Activated CD4-positive, alpha-beta T cell treated with anti-CD3 and anti-CD28 coated beads, Interleukin-2, amount 50 U/mL, for 4 hours (primary cell): Measurements from ENCODE around the gene SPAG17.

ENCODE experiments used
- DNase-seq, 2 experiments: peaks; one replicate each; pipeline ENCODE4 v3.0.0-alpha.2; 2020

Gene SPAG17

DNA sequence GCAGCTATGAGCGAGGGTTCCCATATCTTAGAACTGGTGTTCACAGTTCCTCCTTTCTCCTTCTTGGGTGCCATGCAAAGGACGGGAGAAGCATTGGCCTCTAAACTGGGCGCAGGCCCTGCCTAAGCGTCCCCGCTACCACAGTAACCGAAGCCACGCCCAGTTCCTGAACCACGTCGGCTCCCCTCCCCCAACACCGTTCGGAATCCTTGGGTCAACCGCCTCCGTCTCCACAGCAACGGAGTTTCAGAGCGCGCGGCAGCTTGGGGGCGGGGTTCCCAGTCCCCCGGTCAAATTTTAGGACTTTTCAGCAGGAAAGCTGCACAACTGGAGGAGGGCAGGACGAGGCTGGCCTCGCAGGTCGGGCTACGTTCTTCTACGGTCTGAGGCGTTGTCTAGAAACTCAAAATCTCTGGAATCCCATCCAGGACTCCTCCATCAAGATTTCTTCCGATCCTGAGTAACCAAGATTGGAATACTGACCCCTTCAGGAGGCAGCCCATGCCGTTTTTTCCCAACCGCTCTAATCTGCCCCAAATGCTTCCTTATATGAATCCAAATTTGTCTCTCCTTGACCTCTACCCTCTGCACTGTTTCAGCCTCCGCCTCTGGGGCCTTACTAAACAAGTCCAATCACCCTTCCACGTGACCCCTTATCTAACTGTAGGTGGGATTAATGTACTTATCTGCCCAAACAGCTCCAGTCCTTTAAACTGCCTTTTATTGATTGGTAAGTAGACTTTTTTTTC, at the start of gene SPAG17:
Gene SPAG17 (minus strand): TSS at position 145 of the 749 bp plus-strand sequence. CDS start 71 bp downstream, at position 74.
- DNase-seq = no peak

- no peak for DNase-seq
Observed at GRCh38 chr1:118225471-118225870, 40.4 kb upstream of the SPAG17 start.

- DNase-seq = no peak
Observed at GRCh38 chr1:118223426-118223825, 38.4 kb upstream of the SPAG17 start.

GRCh38 chr1:118219438-118219837, 34.4 kb upstream of the SPAG17 start:
- no peak for DNase-seq

- no peak for DNase-seq
Observed at GRCh38 chr1:118217141-118217838, 32.3 kb upstream of the SPAG17 start.

- no peak for DNase-seq
Observed at GRCh38 chr1:118214866-118215265, 29.8 kb upstream of the SPAG17 start.

GRCh38 chr1:118210723-118211110, 25.7 kb upstream of the SPAG17 start:
- no peak for DNase-seq

DNA sequence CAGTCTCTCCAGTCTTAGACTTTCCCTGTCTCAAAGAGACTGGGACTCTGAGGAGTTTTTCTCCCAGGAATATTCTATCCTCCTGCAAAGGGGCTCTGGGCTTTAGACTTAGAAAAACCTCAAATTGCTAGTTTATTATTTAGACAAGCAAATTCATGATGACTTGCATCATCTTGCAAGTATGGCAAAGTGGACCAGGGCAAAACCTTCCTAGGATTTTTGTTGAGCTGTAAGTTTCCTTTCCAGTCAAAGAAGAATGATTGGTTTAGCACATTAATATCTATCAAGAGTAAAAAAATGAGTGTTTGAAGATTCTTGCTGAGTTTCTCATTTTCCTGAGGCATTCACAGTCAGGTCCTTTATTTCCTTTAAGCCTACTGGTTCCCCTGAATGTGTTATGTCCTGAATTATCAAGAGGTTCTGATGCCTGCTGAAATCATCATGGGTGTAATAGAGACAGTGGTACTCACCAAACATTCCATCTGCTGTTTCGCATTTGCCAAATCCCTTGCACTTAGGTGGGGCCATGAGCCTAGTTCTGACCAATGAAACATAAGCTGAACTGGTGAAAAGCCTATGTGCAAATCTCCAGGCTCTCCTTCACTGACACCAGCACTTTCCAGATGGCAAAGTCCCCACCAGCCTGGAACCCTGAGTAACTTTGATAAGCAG, 25.2 kb upstream of the SPAG17 start:
- DNase-seq = no peak

- DNase-seq = no peak
Observed at GRCh38 chr1:118209648-118210047, 24.6 kb upstream of the SPAG17 start.

- no peak for DNase-seq
Observed at GRCh38 chr1:118206966-118207365, 21.9 kb upstream of the SPAG17 start.

DNA sequence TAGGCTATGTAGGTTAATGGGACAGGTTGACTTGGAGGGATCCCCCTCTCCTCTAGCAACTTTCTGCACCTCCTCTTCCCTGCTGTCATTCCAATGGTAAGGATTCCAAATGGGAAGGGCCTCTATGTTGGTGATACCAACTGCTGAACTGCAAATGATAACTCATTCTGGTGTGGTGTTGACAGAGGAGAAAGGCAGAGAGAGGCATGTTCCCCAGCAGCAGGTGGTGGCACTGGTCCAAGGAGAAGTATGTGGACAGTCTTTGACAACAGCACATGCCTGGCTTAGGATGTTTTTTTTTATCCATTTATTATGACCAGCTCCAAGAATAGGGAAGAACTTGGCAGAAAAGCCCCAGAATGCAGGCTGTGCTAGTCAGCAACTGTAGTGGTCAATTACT, 19.6 kb upstream of the SPAG17 start:
- no peak for DNase-seq

DNA sequence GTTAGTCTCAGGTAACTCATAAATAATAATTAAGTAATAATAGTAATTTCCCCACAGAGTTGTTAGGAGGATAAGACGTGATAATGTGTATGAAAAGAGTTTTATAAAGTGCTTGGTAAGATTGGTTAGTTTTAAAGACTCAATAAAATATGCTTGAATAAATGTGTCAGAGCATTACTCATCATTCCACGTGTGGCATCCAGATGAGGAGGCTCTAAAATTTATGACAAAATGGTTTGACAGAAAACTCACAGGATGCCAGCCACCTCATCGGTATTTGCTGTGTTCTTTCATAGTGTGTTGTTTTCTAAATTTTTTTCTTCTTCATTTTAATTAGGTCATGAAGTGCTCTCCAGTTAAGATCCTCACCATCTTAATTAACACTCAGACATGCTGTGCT, 19.1 kb upstream of the SPAG17 start:
- DNase-seq = no peak

DNA sequence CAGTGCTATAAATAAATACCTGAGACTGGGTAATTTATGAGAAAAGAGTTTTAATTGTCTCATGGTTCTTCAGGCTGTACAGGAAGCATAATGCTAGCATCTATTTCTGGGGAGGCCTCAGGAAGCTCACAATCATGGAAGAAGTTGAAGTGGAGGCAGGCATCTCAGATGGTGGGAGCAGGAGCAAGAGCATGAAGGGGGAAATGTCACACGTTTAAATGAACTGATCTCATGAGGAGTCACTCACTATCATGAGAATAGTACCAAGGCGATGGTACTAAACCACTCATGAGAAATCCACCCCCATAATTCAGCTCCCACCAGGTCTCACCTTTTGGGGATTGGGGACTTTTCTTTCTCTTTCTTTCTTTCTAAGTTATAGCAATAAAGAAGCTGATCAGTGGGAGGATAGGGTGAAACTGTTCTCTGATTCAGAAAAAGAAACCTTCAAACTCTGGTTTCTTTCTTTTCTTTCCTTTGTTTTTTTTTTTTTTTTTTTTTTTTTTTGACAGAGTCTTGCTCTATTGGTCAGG, 17.1 kb upstream of the SPAG17 start:
- no peak for DNase-seq

GRCh38 chr1:118201524-118201923, 16.5 kb upstream of the SPAG17 start:
- no peak for DNase-seq

DNA sequence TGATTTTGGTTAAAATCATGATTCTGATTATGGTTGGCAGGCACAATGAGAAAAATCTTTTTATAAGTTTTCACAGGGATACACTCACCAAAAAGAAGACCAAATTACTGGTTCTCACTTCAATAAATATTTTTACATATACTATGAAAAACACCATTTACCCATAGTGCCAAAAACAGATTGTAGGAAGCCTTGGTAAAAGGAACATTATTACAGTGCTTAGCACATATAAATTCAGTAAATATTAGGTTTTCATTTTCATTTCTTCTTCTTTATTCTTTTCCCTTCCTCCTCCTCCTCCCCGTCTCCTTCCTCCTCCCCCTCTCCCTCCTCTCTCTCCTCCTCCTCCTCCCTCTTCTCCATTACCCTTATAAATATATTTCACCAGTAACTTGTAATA, 15.8 kb upstream of the SPAG17 start:
- DNase-seq = no peak

- DNase-seq = no peak
Observed at GRCh38 chr1:118190561-118190960, 5.5 kb upstream of the SPAG17 start.

DNA sequence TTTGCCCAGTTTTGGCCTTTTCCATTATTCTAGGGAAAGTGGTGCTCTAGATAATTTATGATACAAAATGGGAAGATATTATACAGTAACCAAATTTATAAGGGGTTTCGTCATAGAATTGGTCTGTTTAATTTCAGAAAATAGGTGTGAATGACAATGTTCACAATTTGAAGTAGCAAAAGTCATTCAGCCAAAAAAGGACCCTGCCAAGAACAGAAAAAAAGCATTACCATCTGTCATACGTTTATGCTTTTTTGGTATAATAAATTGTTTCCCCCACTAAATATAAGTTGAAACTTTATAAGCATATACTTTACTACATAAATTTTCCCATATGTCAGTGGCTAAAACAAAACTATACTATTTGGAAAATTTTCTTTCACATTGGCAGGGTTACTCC, 4.5 kb upstream of the SPAG17 start:
- DNase-seq = no peak

DNA sequence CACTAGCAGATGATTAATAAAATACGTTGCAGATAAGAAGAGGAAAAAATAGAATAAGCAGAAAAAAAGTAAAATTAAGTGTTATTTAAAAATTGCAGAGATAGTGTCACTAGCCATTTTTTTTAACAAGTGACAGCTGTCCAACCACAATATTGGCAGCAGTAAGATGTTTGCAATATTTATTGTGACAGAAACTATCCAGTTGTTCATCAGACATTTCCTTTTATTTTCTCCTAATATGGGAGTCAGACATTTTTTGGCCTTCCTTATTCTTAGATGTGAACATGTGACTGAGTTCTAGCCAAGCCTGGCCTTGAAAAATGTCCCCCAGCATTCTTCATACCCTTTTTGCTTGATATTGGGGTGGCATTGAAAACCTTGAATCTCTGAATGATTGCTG, 3.4 kb upstream of the SPAG17 start:
- DNase-seq = no peak

GRCh38 chr1:118186026-118186425, 998 bp upstream of the SPAG17 start:
- DNase-seq = no peak

DNA sequence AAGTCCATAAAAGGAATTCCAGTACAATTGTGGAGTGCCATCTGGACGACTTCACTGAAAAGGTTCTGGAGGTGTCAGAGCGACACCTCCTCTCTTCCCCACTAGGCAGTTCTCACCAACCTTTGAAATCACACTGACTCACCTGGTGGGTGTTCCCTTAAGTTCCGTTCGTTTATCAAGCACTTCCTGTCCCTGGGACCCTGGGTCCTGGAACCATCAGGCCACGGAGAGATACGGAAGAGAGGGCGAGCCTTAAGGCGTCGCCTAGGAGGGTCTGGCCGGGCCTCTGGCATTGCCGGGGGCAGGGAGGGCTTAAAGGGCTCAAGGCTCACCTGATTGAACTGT, 317 bp downstream of the SPAG17 start:
- no peak for DNase-seq

GRCh38 chr1:118183586-118183985, 1.4 kb downstream of the SPAG17 start:
- DNase-seq = no peak

GRCh38 chr1:118177998-118178397, 7.0 kb downstream of the SPAG17 start:
- DNase-seq = no peak

GRCh38 chr1:118169016-118169415, 16.0 kb downstream of the SPAG17 start:
- DNase-seq = no peak

DNA sequence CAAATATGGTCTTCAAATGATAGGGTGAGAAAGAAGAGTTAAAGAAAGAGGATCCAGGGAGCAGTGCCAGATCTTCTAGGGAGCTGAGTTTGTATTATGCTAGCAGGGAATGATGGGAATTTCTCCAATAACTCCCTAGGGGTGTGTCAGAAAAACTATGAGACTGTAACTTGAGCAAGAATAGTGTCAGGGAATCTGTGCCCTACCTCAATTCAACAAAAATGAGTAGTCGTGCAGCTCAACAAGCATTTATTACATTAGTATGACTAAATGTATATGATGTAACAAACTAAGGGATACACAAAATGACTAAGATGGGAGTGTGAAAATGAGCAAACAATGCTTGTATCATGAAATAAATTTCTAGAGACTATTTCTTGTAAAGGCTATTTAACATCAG, 24.2 kb downstream of the SPAG17 start:
- DNase-seq = no peak
